HG03280 (cell line): ENCODE results near the gene MKKS.

Source experiments
- ATAC-seq: cut with Tn5 transposase; IDR thresholded peaks from one replicate; pipeline ENCODE4 v1.9.1; 2021; ENCODE audit warnings: mild to moderate bottlenecking, moderate library complexity; ENCODE audit not compliant: unreplicated experiment

Gene MKKS

GRCh38 chr20:10370091-10370887 is 63.7 kb downstream of the MKKS start:
- ATAC-seq, result no peak

DNA sequence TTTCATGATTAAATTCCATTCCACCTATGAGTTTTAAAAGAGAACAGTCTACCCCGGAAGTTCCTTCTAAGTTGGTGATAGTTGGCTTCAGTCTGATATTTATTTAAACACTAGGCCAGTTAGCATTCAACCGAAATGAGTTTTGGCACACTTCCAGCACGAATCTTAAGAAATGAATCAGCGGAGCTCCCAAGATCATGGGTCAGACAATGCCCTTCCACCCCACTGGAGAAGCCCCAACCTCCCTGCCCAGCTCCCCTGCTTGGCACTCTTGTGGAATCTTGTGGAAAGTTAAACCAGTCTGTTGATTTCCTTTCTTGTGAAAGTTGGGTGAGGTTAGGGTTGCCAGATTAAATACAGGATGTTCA is 64.3 kb downstream of the MKKS start:
- no peak for ATAC-seq

DNA sequence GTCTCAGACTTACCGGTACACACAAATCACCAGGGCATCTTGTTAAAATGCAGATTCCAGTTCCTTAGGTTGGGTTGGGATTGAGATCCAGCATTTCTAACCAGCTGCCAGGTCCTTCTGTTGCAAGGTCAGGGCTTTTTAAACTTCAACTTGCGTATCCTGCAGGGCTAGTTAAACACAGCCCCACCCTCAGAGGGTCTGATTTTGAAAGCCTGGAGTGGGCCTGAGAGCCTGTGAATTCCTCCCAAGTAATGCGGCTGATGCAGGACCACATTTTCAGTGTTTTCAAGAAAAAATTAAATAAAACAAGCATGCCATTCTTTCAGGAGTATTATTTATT is 65.3 kb downstream of the MKKS start:
- ATAC-seq, result no peak

GRCh38 chr20:10367943-10368701 is 65.9 kb downstream of the MKKS start:
- ATAC-seq, result no peak

- no peak for ATAC-seq
Observed at GRCh38 chr20:10367693-10367942, 66.4 kb downstream of the MKKS start.

DNA sequence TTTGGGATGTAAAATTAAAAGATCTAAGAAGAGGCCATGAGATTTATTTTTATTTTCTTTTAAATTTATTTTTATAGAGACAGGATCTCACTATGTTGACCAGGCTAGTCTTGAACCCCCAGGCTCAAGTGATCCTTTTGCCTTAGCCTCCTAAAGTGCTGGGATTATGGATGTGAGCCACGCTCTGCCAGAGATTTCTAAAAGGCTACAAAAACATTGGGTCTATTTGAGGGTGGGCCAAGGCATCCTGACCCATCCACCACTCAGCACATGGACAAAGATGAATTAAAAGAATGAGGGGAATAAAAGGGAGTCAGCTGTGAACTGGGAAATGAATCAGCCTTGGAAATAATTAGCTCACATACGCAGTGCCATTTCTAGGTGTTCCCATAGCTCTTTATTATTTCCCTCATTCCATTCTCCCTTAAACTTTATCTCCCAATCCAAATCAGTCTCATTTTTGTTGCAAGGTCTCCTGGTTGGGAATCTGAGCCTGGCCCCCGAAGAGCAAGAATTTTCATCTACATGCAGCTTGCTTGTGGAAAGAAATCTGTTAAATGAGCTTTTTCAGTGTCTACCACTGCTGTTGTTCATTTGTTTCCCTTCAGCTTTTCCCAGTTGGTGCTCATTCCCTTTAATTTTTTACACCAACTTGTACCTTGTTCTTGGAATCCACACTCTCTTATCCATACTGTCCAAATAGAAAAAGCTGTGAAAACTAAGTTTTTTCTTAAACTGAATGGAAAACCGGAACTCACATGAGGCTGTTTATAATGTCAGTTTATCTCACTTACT is 66.9 kb downstream of the MKKS start:
- no peak for ATAC-seq

DNA sequence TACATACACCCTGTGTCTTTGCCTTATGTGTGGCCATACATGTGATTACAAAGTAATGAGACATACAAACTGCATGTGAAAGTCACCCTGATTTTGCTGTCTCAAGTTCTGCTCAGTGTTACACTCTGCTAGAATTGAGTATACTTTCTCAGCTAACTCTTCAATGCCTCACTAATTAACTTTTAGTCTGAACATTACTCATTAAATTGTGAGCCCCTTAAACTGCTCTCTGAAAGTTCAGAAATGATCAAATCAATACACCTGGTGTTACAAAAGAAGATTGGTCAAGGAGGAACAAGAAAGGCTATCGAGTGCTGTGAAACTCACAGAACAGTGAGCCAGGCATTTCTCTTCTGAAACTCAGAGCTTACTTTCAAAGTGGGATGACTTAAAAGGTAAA is 71.3 kb downstream of the MKKS start:
- no peak for ATAC-seq

- ATAC-seq, result no peak
Observed at GRCh38 chr20:10360878-10361277, 73.1 kb downstream of the MKKS start.

DNA sequence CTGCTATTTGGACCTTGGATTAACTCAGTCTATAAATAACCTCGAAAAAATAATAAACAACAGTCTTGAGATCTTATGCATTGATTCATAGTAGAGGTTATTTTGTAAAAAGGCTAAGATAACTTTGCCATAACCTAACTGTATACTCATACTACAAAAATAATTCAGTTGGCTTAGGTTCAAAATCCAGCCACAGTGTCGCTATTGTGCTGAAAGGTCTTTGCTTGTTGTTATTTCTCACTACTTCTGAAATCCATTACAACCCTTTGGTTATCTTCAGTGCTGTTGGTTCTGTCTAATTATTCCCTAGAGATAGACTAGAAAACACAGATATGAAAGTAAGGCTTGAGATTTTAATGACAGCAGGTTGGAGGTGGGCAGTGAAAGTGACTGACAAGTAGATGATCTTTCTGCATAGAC is 74.4 kb downstream of the MKKS start:
- no peak for ATAC-seq

GRCh38 chr20:10357974-10358373 is 76.0 kb downstream of the MKKS start:
- no peak for ATAC-seq

DNA sequence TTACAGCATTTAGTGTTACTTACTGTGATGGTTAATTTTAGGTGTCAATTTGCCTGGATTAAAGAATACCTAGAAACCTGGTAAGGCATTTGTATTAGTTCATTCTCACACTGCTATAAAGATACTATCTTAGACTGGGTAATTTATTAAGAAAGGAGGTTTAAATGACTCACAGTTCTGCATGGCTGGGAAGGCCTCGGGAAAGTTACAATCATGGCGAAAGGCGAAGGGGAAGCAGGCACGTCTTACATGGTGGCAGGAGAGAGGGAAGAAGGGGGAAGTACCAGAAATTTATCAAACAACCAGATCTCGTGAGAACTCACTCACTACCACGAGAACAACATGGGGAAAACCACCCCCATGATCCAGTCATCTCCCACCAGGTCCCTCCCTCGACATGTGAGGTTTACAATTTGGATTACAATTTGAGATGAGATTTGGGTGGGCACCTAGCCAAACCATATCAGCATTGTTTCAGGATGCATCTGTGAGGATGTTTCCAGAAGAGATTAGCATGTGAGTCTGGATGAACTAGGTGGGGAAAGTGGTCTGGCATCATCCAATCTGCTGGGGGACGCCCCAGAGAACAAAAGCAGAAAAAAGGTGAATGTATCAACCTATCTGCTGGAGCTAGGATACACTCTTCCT is 76.8 kb downstream of the MKKS start:
- no peak for ATAC-seq

GRCh38 chr20:10356628-10357027 is 77.4 kb downstream of the MKKS start:
- ATAC-seq, result no peak

DNA sequence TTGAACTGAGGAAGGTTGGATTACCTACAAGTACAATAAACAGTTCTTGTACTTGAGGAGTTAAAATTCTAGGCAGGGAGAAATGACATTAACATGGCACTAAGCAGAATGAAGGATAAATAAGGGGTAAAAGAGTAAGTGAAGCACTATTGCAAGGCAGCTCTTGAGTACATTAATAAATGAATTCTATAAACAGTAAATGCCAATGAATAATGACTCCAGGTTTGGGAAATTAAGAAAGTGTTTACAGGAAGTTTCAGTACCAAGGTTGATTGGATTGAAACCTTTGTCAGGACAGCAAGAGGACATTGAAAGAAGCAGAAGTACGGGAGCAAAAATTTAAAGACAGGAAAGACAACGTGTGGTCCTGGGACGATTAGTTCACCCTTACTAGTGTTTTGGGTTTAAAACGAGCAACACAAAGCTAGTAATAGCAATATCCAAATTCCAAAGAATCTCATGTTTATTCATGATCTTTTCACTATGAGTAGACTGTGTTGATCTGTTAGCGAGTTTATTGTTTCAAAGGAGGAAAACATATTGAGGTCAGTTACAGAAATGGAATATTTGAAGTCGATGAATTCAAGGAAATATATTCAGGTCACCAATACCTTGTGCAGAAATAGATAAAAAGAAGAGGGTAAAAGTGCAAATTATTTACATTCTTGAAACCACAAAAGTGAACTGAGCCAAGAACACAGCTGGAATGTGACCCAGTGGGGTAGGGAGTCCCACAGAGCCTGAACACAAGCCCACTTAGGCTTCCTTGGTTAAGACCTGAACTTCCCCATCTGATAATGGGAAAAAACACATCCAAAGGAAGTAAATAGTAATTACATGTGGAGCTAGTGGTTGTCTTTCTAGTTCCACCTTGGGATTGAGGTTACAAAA is 80.8 kb downstream of the MKKS start:
- ATAC-seq, result no peak
